GM12875 (cell line): ENCODE measurements around the gene NRF1.
"Not testable (repeated sequence)": the region's sequence is repeated elsewhere in the genome, so short reads cannot be mapped to it uniquely, and the experiment has no call there.

Source experiments
- H3K4me3 ChIP-seq: one replicate; pipeline ENCODE4 v1.5.1; 2011; ENCODE audit warnings: low read depth, low read length, control low read depth
- CTCF ChIP-seq: IDR thresholded peaks from 2 replicates; pipeline ENCODE4 v1.5.1; 2011; ENCODE audit warnings: low read depth, mild to moderate bottlenecking, control low read depth, inconsistent platforms, low read length, moderate library complexity, borderline replicate concordance; ENCODE audit not compliant: insufficient read depth

NRF1 gene

GRCh38 chr7:129597672-129598071 is 13.8 kb upstream of the NRF1 start:
- no peak for TF ChIP-seq CTCF
- H3K4me3 ChIP-seq, result no peak overlapping the region

- TF ChIP-seq CTCF, result no peak
- H3K4me3 ChIP-seq, result no peak overlapping the region
Measured at GRCh38 chr7:129599174-129599573, 12.3 kb upstream of the NRF1 start.

DNA sequence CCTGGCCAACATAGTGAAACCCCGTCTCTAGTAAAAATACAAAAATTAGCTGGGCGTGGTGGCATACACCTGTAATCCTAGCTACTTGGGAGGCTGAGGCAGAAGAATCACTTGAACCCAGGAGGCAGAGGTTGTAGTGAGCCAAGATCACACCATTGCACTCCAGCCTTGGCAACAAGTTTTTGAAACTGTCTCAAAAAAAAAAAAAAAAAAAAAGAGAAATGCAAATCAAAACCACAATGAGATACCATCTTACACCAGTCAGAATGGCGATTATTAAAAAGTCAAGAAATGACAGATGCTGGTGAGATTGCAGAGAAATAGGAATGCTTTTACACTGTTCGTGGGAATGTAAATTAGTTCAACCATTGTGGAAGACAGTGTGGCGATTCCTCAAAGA is 7.9 kb upstream of the NRF1 start:
- not testable (repeated sequence) for H3K4me3 ChIP-seq

DNA sequence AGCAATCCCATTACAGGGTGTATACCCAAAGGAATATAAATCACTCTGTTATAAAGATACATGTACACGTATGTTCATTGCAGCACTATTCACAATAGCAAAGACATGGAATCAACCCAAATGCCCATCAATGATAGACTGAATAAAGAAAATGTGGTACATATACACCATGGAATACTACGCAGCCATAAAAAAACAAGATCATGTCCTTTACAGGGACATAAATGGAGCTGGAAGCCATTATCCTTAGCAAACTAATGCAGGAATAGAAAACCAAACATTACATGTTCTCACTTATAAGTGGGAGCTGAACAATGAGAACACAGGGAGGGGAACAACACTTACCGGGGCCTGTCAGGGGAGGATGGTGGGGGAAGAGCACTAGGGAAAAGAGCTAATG is 7.5 kb upstream of the NRF1 start:
- not testable (repeated sequence) for H3K4me3 ChIP-seq

DNA sequence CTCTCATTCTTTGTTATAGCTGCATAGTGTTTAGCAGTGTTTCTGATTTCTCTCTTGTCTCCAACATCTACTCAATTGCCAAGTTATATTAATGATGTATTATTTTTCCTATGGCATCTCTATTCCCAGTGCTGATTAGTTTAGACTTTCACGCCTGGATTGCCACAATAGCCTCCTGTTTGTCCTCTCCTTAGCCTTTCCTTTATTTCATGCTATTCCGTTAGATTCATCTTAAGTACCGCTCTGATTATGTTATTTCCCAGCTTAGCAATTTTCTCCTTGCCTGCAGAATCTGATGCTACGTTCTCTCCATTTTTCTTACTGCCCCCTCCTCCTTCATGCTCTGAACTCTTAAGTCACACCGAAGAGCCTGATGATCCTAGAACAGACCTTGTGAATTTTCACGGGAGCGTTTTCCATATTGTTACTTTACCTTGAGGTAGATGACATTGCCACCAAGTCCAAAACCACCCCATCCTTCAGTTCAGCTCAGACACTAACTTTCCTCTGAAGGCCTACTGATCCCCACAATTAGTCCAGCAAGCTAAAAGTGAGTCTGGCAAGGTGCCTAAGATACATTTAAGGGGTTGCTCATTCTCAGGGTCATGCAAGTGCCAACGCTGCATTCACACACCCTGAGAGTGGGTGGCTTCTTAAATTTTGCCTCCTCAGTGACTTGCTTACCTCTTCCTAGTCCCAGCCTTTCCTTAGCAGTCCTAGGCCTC is 6.6 kb upstream of the NRF1 start:
- no peak for TF ChIP-seq CTCF
- H3K4me3 ChIP-seq, result no peak overlapping the region

DNA sequence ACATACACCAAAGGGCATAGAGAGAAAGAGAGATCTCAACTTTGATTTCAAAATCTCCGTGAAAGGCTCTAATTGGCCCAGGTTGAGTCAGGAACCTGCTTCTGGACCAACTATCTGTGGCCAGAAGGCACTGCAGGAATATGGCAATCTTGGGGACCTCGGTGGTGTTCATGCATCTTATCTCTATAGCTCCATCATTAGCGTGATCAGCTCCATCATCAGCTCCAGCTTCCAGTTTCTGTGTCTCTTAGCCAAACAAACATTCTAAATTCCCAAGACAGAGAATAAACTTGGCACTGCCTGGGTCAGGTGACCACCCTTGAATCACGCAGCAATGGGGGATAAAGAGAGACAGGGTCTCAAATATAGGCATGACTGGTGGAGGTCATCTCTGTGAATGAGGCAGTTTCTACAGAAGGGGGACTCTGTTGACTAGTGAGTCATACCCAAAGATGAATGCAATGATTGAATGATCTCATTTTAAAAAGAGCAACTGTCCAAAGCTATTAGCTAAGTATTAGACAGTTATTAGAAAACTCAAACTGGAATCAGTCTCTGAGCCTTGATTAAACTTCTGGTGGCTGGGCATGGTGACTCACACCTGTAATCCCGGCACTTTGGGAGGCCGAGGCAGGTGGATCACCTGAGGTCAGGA is 5.4 kb upstream of the NRF1 start:
- no peak overlapping the region for H3K4me3 ChIP-seq
- no peak for TF ChIP-seq CTCF

GRCh38 chr7:129606803-129607202 is 4.7 kb upstream of the NRF1 start:
- no peak overlapping the region for H3K4me3 ChIP-seq
- no peak for TF ChIP-seq CTCF

GRCh38 chr7:129607471-129608120 is 3.9 kb upstream of the NRF1 start:
- peak; percentile 64 for TF ChIP-seq CTCF
- no peak overlapping the region for H3K4me3 ChIP-seq
